MG63 (cell line): ENCODE measurements around the gene NCS1. TPM values are rescaled to one million over a fixed set of nuclear protein-coding genes. Genes with fewer than 3 reads are reported as not detected.

ENCODE experiments used
- DNase-seq: peaks from one replicate; pipeline ENCODE4 v3.0.0-alpha.2; 2020
- H3K27me3 ChIP-seq: fragments of 250-450 bp; sonication (Bioruptor Pico); 2 replicates; pipeline ENCODE4 v1.5.1; 2020; ENCODE audit warnings: mild to moderate bottlenecking, moderate library complexity
- H3K36me3 ChIP-seq: fragments of 250-450 bp; sonication (Bioruptor Pico); 2 replicates; pipeline ENCODE4 v1.5.1; 2020; ENCODE audit warnings: mild to moderate bottlenecking, moderate library complexity
- H3K4me3 ChIP-seq: fragments of 250-450 bp; sonication (Bioruptor Pico); 2 replicates; pipeline ENCODE4 v1.5.1; 2020; ENCODE audit warnings: mild to moderate bottlenecking, moderate library complexity
- H3K9me3 ChIP-seq: fragments of 250-450 bp; sonication (Bioruptor Pico); 2 replicates; pipeline ENCODE4 v1.5.1; 2020; ENCODE audit warnings: mild to moderate bottlenecking, moderate library complexity
- total RNA-seq: library from RNA; depleted of rRNA; stranded (reverse); fragments of >200 nt; shearing (Covaris generic); gene quantifications from 2 replicates; pipeline ENCODE4 v1.2.3, GENCODE V29; 2014; ENCODE audit warnings: low replicate concordance

Gene NCS1
- total RNA-seq, 1 experiment from 2014 or later, result 34.4 TPM

DNA sequence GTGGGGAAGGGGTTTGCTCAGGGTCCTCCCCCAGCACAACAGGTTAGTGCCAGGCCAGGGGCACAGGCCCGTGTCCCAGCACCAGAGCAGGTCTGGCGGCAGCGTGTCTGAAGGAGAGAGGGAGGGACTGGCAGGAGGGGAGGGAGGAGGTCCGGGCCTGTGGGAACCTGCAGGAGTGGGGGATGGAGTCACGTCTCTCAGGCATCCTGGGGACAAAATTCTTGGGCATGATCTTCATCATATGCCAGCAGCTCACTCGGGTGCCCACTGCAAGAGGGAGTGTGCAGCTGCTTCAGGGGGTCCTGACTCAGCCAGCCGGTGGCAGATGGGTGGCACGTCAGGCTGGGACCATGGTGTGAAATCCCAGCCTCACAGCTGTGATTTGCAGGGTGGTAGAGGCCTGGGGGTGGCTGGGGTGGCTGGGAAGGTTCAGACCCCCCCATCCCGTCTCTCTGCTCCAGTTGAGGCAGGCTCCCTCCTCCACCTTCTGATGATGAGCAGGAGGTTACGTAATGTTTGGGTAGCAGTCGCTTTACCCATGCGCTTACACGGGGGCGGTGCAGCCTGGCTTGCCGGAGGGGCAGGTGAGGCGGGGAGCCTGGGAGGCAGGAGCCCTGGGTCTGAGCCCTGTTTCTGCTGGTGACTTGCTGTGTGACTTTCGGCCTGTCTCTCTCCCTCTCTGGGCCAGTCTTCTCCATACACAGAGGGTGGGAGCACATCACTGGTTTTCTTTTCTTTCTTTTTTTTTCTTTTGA, 40.5 kb downstream of the NCS1 start:
- DNase-seq, result no peak
- peaks cover 2% of the 10 kb centered on the region; the same call in 1 of the 2 replicates for H3K36me3 ChIP-seq
- H3K27me3 ChIP-seq, result no peaks in the 10 kb centered on the region
- no peaks in the 10 kb centered on the region for H3K9me3 ChIP-seq
- H3K4me3 ChIP-seq, result no peak overlapping the region

DNA sequence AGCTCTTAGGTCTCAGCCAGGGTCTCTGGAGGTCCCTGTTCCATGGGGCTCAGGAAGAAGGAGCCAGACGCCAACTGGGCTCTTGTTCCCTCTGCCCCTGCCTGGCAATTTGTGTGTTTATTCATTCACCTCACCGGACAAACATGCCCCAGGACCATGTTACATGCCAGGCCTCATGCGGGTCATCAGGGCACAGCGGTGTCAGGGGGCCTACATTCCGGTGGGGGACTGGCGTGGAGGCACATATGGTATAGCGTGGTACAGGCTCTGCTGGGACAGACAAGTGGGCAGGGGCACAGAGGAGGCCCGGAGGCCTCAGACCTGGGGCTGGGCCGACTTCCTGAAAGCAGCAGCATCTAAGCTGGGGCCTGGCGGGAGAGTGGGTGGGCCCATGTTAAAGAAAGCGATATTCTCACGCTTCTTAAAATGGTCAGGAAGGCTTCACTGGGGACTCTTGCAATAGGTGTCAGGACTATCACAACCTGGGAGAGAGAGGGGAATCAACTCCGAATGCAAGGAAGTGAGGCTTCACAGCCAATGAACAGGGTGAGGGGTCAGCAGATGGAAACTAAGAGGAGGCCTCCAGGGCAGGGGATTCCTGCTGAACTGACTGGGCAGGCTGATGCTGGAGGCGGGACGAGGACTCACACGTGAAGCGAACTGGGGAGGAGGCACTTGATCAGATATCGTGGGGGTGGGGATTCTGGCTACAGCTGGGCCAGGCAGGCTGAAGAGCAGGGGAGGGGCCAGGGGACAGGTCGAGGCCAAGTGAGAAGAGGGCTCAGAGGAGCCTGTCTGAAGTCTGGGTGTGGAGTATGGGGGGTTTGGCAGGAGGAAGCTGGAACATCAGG, 41.9 kb downstream of the NCS1 start:
- Histone ChIP-seq H3K36me3 (peaks cover 5% of the 10 kb centered on the region), H3K4me3 (no peak overlapping the region), H3K9me3 (no peaks in the 10 kb centered on the region), H3K27me3 (no peaks in the 10 kb centered on the region)
- no peak for DNase-seq

DNA sequence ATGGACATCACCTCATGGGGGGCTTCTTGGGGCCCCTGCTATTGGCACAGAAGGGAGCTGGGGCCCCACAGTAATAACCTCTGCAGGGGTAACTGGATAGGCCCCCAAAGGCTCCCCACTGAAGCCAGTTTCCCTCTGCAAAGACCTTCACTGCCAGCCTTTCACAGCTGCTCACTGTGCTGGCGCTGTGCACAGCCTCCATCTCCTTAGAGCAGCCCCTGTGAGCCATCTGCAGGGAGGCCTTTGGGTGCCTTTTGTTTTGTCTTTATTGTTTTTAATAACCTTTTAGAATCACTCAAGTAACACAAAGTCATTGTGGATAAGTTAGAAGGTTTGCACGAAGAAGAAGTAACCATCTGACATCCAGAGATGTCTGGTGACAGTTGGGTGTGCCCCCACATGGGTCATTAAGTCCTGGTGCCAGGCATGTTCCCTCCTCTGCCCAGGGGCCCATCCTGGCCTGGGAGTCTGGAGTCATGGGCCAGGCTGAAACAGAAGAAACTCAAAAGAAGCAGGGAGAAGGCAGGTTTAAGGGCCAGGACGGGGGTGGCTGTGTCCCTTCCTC, 42.7 kb downstream of the NCS1 start:
- no peaks in the 10 kb centered on the region for H3K9me3 ChIP-seq
- DNase-seq, result no peak

DNA sequence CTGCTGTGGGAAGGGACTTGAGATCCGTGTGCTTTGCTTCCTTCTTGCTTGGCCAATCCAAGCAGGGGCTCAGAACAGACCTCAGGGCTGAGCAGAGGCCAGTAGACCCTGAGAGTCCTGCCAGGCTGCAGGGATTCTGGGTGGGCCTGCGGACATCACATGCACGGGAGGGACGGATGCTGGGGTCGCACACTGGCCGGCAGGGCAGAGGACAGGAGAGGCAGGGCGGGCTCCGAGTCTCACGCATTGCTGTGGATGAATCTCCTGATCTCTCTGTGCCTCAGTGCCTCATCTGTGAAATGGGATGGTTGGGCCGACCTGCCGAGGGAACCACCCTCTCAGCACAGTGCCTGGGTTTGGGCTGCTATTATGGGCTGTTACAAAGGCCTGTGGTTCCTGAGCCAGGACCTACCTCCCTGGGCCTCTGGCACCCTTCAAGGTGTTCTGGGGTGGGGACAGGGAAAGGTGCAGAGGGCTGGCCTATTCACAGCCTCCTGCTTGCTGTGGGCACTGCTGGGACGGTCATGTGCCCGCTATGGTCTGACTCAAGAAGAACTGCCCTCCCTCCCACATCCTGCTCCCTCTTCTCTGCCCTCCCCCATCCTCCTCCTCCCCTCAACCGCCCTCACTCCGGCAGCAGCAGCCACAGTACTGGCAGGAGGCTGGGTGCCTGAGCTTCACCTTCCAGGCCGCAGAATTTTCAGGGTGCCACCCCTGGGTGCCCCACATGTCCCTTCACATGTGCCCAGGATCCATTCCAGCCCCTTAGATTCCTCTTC, 43.3 kb downstream of the NCS1 start:
- Histone ChIP-seq H3K27me3 (no peaks in the 10 kb centered on the region), H3K9me3 (no peaks in the 10 kb centered on the region), H3K4me3 (no peak overlapping the region), H3K36me3 (peaks cover 5% of the 10 kb centered on the region)
- DNase-seq, result no peak

More for the DNA sequence above, 42.7 kb downstream of the NCS1 start:
- Histone ChIP-seq H3K27me3 (no peaks in the 10 kb centered on the region), H3K4me3 (no peak overlapping the region), H3K36me3 (peaks cover 5% of the 10 kb centered on the region)

DNA sequence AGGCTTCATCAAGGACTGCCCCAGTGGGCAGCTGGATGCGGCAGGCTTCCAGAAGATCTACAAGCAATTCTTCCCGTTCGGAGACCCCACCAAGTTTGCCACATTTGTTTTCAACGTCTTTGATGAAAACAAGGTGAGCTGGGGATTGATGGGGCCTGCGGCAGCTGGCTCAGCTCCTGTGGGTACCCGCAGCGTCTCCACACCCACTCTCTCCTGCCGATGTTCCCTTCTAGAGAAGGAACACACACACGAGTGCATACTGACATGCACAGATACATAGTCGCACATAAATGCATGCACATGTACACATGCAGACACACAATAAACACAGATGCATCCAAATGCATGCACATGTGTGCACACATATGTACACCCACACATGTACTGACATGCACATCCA, 45.6 kb downstream of the NCS1 start:
- no peaks in the 10 kb centered on the region for H3K27me3 ChIP-seq
- H3K9me3 ChIP-seq, result no peaks in the 10 kb centered on the region
- no peak for DNase-seq
- no peak overlapping the region for H3K4me3 ChIP-seq
- H3K36me3 ChIP-seq, result peaks cover 8% of the 10 kb centered on the region

DNA sequence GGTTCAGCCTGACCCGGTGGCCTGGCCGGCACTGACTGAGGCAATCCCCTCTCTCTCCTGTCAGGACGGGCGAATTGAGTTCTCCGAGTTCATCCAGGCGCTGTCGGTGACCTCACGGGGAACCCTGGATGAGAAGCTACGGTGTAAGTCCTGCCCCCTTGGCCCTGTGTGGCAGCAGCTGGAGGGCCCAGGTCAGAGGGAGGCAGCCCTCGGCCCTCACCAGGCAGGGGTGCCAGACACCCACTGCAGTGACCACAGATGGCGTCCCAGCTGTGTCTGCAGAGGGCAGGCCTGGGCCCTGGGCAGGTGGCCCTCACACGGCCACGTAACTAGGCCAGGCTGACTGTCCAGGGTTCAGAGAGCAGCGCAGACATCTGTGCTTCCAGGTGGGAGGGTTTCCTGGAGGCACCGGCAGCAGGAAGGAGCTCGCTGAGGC, 47.5 kb downstream of the NCS1 start:
- H3K4me3 ChIP-seq, result no peak overlapping the region
- no peaks in the 10 kb centered on the region for H3K27me3 ChIP-seq
- DNase-seq, result no peak
- peaks cover 10% of the 10 kb centered on the region for H3K36me3 ChIP-seq
- no peaks in the 10 kb centered on the region for H3K9me3 ChIP-seq

DNA sequence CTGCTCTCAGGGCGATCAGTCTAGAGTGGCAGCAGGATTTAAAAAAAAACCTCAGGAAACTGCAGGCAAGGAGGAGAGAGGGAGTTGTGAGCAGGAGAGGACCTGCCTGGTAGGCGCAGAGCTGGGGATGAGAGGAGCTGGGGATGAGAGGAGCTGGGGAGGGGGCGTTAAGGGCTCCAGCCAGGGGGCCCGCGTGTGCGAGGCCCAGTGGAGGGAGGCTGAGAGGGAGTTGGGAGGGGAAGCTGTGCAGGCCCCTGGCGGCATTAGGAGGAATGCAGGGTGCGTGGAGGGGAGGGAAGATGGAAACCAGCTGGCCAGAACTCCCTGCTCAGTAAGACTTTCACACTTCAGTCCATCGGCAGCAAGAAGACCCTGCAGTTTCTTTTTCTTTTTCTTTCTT, 48.1 kb downstream of the NCS1 start:
- no peak for DNase-seq
- Histone ChIP-seq H3K36me3 (peaks cover 17% of the 10 kb centered on the region), H3K27me3 (no peaks in the 10 kb centered on the region)

DNA sequence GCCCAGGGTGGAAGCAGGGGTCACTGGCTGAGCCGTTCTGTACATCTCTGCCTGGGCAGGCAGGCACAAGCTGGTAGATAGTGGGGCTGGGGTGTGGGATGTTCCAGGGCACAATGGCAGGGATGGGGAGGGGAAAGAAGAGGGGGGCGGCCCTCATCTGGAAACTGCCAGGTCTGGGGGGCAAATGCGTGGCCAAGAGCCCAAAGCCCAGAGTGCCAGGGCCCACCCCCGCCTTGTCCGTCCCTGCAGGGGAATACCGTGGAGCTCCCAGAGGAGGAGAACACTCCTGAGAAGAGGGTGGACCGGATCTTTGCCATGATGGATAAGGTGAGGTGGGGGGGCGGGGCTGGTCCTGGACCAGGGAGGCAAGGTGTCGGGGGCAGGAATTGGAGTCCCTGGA, 50.6 kb downstream of the NCS1 start:
- Histone ChIP-seq H3K36me3 (peaks cover 36% of the 10 kb centered on the region), H3K27me3 (no peaks in the 10 kb centered on the region), H3K9me3 (peaks cover 4% of the 10 kb centered on the region), H3K4me3 (no peak overlapping the region)
- no peak for DNase-seq

More for the DNA sequence above, 48.1 kb downstream of the NCS1 start:
- H3K9me3 ChIP-seq, result no peaks in the 10 kb centered on the region
- H3K4me3 ChIP-seq, result no peak overlapping the region

DNA sequence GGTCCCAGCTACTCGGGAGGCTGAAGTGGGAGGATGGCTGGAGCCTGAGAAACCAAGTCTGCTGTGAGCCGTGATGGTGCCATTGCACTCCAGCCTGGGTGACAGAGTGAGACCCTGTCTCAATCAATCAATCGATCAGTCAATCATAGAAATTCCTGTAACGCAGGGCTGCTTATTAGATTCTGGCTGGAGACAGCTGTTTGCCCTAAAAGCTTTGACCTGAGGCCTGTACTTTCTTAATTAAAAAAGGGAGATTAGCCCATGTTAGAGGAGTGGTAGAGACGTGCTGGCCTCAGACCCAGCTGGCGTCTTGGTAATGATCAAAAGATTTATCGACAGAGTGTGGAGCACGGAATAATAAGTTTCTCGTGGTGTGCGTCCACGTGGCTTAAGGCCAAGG, 52.9 kb downstream of the NCS1 start:
- no peak for DNase-seq
- H3K36me3 ChIP-seq, result peaks cover 46% of the 10 kb centered on the region
- peaks cover 4% of the 10 kb centered on the region for H3K9me3 ChIP-seq
- H3K27me3 ChIP-seq, result no peaks in the 10 kb centered on the region
- no peak overlapping the region for H3K4me3 ChIP-seq

DNA sequence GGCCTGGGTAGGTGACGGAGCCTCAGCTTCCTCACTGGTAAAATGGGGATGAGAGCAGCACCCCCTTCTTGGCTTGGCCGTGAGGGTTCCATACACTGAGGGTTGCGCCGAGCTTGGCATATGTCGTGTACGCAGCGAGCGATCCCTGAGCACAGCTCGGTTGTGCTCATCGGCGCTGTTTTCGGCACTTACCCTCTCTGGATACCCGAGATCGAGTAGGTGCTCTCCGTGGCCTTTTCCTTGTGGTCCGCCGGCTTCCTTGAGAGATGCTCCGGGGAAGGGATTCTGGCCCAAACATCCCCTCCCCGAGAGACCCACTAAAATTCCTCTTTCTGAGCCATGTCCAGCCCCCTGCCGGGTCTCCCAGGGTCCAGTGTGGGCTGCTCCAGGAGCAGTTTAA, 53.4 kb downstream of the NCS1 start:
- Histone ChIP-seq H3K9me3 (peaks cover 4% of the 10 kb centered on the region), H3K4me3 (no peak overlapping the region), H3K27me3 (no peaks in the 10 kb centered on the region), H3K36me3 (peaks cover 49% of the 10 kb centered on the region)
- DNase-seq, result no peak

DNA sequence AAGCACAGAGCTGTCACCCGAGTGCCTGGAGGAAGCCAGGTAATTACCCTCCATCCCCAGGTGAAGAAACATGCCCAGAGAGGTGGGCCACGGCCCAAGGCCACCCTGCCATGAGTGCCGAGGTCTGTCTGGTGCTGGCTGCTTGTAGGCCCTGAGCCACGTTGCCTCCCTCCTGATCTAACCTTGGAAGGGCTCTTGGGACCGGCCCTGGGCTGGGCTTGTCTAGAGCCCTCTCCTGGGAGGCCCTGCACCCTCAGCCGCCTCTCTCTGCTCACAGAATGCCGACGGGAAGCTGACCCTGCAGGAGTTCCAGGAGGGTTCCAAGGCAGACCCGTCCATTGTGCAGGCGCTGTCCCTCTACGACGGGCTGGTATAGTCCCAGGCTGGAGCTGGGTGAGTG, 53.9 kb downstream of the NCS1 start:
- no peak for DNase-seq
- H3K36me3 ChIP-seq, result peaks cover 49% of the 10 kb centered on the region

DNA sequence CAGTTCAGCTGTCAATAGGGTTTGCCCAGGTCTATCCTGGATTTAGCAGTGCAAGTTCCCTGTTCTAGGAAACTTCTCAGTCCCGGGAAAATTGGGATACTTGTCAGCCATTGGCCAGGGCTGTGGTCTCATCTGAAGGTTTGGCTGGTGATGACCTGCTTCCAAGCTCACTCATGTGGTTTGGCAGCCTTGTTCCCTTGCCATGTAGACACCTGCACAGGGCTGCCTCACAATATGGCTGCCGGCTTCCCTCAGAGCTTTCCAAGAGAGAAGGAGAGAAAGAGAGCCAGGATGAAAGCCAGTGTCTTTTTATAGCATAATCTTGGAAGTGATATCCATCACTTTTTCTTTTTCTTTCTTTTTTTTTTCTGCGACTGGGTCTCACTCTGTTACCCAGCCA, 55.6 kb downstream of the NCS1 start:
- no peak overlapping the region for H3K4me3 ChIP-seq
- no peak for DNase-seq
- peaks cover 48% of the 10 kb centered on the region for H3K36me3 ChIP-seq
- H3K27me3 ChIP-seq, result no peaks in the 10 kb centered on the region
- peaks cover 4% of the 10 kb centered on the region for H3K9me3 ChIP-seq

More for the DNA sequence above, 53.9 kb downstream of the NCS1 start:
- peaks cover 4% of the 10 kb centered on the region for H3K9me3 ChIP-seq
- H3K27me3 ChIP-seq, result no peaks in the 10 kb centered on the region
- no peak overlapping the region for H3K4me3 ChIP-seq

DNA sequence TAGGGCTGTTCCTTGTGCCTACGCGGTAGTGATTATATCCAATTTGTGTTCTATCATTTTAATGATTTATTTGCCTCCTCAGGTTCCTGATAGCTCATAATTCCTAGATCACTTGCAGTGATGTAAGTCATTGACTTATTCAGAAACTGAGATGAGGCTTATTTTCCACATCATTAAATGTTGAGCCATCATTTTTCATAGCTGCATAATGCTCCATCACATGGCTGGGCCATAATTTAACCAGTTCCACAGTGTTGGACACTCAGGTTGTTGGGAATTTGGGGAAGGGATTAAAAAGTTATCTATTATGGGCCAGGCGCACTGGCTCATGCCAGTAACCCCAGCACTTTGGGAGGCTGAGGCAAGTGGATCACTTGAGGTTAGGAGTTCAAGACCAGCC, 57.6 kb downstream of the NCS1 start:
- H3K9me3 ChIP-seq, result peaks cover 4% of the 10 kb centered on the region
- H3K4me3 ChIP-seq, result no peak overlapping the region
- H3K27me3 ChIP-seq, result no peaks in the 10 kb centered on the region
- peaks cover 45% of the 10 kb centered on the region for H3K36me3 ChIP-seq
- DNase-seq, result no peak

DNA sequence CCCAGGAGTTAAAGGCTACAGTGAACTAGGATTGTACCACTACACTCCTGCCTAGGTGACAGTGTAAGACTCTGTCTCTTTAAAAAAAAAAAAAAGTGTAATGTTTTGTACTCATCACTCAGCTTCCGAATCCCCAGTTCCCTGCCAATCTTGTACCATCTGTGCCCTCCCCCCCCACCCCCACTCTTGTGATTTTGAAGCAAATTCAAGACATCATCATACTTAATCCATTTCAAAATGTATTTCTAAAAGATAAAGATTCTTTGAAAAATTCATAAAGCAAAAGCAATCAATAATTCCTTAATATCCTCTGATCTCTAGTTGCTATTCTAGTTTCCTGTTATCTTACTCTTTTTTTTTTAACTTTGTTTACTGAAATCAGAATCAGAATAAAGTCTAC, 58.4 kb downstream of the NCS1 start:
- no peak overlapping the region for H3K4me3 ChIP-seq

DNA sequence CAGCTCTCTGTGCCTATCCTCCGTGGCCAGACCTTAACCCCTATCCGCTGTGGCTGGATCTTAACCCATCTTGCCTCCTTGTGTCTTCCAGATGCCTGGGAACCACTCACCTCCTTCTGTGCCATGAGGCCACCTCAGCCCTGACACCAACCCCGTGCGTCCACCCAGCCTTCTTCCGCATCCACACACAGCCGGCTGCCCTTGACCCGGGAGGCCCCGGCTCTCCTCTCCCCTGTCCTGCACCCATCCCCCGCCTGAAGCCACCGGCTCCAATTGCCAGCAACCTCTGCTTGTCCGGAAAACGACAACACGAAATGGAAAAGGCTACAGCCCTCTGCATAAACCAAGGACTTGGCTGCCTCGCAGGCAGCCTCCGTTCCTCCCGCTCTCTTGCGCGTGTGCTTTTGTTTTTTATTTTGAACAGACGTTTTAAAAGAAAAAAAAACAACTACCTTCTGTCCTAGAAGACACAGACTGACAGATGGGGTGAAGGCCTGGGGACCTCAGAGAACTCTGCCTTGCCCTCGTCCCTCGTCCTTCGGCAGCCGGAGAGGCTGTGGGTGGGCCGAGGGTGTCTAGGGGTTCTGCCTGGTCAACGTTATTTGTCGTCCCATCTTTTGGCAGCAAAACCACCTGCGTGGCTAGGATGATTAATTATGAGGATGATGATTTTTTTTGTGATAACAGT, 60.8 kb downstream of the NCS1 start:
- H3K4me3 ChIP-seq, result no peak overlapping the region
- no peaks in the 10 kb centered on the region for H3K27me3 ChIP-seq
- DNase-seq, result no peak
- peaks cover 21% of the 10 kb centered on the region for H3K36me3 ChIP-seq
- no peaks in the 10 kb centered on the region for H3K9me3 ChIP-seq

More for the DNA sequence above, 58.4 kb downstream of the NCS1 start:
- Histone ChIP-seq H3K27me3 (no peaks in the 10 kb centered on the region), H3K9me3 (peaks cover 4% of the 10 kb centered on the region), H3K36me3 (peaks cover 36% of the 10 kb centered on the region)
- no peak for DNase-seq

DNA sequence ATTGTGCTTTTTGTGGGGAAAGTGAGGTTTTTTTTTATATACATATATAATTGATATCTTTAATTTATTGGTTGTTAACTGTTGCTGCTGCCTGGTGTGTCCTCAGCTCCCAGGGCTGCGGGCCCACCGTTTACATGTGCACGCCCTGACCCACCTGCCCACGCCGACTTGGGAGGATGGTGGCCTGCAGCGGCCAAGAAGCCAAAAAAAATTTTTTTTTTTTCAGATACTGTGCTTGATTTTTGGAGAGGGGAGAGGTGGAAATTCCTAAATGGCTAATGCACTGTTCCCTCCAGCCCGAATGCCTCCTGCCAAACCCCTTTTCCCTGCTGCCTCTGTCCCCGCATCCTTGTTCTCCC, 61.4 kb downstream of the NCS1 start:
- Histone ChIP-seq H3K27me3 (no peaks in the 10 kb centered on the region), H3K4me3 (no peak overlapping the region), H3K9me3 (no peaks in the 10 kb centered on the region), H3K36me3 (peaks cover 18% of the 10 kb centered on the region)
- DNase-seq, result no peak
